ENCODE measurements around the gene ACTR1B.
"Not testable (repeated sequence)": the region's sequence is repeated elsewhere in the genome, so short reads cannot be mapped to it uniquely, and the experiment has no call there.

ACTR1B gene

GRCh38 chr2:97691166-97691565, 27.3 kb upstream of the ACTR1B start:
- in situ Hi-C loops (cut with MboI; ENCODE audit: low sequenced_read_pairs) = no loop called here

GRCh38 chr2:97688062-97688827, 24.4 kb upstream of the ACTR1B start:
- in situ Hi-C loops (cut with MboI; ENCODE audit: low sequenced_read_pairs) = no loop called here

- in situ Hi-C loops (cut with MboI; ENCODE audit: low sequenced_read_pairs) = not testable (repeated sequence)
These were observed 23.4 kb upstream of the ACTR1B start for GRCh38 chr2:97687235-97687634.

DNA sequence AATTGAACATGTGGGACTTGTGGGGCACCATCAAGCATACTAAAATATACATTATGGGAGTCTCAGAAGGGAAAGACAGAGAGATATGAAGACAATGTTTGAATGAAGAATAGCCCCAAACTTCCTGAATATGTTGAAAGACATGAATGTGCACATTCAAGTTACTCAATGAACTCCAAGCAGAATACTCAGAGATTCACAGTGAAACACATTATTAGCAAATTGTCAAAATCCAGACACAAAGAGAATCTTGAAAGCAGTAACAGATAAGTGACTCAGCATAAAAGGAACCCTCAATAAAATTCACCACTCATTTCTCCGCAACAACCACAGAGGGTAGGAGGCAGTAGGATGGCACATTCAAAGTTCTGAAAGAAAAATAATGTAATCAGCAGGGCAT, 14.5 kb upstream of the ACTR1B start:
- in situ Hi-C loops (cut with MboI; ENCODE audit: low sequenced_read_pairs) = no loop called here

DNA sequence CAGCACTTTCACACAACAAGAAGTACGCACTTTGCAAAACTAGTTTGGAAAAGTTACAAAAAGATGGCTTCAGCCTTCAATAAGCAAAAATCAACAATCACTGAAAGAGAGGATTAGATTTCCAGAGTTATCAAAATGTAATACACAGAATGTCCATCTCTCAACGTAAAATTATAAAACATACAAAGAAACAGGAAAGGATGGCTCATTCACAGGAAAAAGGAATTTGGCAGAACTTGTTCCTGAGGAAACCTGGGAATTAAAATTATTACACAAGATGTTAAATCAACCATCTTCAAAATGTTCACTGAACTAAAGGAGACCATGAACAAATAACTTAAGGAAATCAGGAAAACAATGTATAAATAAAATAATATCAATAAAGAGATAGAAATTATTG, 13.6 kb upstream of the ACTR1B start:
- in situ Hi-C loops (cut with MboI; ENCODE audit: low sequenced_read_pairs) = no loop called here

DNA sequence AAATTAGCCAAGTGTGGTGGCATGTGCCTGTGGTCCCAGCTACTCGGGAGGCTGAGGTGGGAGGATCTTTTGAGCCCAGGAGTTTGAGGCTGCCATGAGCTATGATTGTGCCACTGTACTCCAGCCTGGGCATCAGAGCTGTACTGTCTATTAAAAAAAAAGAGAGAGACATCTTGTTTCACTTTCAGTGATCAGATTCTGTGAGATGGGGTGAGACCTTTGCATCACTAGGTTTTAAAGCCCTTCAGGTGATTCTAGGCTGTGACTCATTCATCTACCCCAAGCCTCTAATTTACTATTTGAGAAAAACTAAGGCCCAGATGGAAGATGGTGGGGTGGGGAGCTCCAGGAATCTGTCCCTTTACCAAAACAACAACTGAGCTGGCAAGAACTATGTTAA, 12.8 kb upstream of the ACTR1B start:
- in situ Hi-C loops (cut with MboI; ENCODE audit: low sequenced_read_pairs) = no loop called here

DNA sequence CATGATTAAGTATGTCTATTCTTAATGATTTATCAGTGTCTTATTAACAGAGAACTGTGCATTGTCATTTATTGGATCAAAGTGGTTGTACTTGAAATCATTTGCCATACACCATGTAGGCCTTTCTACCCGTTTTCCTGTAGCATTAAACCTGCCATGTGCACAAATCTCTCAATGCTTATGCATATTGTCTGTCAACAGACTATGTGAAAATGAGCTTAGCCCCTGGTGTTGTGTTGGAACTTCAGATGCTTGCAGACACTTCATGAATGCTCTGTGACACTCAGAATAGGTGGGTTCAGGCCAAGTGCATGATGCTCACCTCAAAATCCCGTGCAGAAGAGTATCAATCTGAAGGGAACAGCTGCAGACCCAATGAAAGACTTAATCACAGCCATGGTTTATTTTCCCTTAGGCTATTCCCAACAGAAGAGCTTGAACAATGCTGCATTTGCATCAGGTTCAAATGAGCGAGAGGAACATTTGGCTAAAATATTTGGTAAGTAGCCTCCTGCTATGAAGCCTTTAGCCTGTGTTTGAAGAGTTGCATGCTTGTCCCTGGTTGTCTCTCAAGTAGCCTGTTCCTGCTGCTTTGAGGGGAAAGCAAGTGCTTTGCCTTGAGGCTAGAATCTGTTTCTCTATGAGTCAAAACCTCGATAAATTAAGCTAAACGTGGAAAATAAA, 11.7 kb upstream of the ACTR1B start:
- in situ Hi-C loops (cut with MboI; ENCODE audit: low sequenced_read_pairs) = no loop called here

- in situ Hi-C loops (cut with MboI; ENCODE audit: low sequenced_read_pairs) = no loop called here
These were observed 10.1 kb upstream of the ACTR1B start for GRCh38 chr2:97673915-97674283.

- in situ Hi-C loops (cut with MboI; ENCODE audit: low sequenced_read_pairs) = no loop called here
These were observed 9.5 kb upstream of the ACTR1B start for GRCh38 chr2:97673182-97673914.

GRCh38 chr2:97672606-97673140, 8.8 kb upstream of the ACTR1B start:
- in situ Hi-C loops (cut with MboI; ENCODE audit: low sequenced_read_pairs) = not testable (repeated sequence)

DNA sequence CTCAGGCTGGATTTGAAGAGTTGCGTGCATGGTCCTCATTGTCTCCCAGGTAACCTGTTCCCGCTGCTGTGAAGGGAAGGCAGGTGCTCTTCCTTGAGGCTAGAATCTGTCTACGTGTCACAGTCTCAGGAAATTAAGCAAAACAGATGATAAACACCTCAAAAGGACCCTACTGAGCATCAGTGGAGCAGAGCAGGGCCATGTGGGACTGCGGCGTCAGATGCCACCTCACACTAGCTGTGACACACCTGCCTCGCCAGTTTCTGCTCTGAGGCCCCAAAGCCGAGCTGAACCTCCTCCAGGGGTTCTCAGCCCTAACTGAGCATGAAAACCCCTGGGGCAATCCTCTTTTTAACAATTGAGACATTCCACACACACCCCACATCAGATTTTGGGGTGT, 7.7 kb upstream of the ACTR1B start:
- in situ Hi-C loops (cut with MboI; ENCODE audit: low sequenced_read_pairs) = no loop called here

DNA sequence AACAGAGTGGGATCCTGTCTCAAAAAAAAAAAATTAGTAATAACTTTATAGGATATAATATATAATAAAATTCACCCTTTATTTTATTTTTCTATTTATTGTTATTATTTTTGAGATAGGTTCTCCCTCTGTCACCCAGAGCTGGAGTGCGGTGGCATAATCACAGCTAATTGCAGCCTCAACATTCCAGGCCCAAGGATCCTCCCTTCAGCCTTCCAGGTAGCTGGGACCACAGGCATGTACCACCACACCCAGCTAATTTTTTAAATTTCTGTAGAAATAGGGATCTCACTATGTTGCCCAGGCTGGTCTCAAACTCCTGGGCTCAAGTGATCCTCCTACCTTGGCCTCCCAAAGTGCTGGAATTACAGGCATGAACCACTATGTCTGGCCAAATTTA, 6.6 kb upstream of the ACTR1B start:
- in situ Hi-C loops (cut with MboI; ENCODE audit: low sequenced_read_pairs) = no loop called here

GRCh38 chr2:97669448-97669847, 5.6 kb upstream of the ACTR1B start, which contains the start of gene C2orf92:
TSS of gene C2orf92 (plus strand) at chr2:97669713. CDS start at chr2:97669789, 76 bp downstream.
- in situ Hi-C loops (cut with MboI; ENCODE audit: low sequenced_read_pairs) = no loop called here

DNA sequence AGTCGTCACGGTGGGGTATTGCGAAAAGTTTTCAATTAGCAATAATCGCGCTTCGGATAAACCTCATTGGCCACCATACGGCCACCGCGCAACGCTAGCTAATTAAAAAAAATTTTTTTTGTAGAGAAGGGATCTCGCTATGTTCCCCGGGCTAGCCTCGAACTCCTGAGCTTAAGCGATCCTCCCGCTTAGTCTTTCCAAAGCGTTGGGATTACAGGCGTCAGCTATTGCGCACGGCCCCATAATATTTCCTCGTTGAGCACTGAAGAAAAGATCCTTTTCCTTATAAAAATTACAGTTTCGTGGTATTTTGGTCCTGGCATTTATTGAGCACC, 759 bp upstream of the ACTR1B start:
- in situ Hi-C loops (cut with MboI; ENCODE audit: low sequenced_read_pairs) = no loop called here

- in situ Hi-C loops (cut with MboI; ENCODE audit: low sequenced_read_pairs) = no loop called here
These were observed 250 bp downstream of the ACTR1B start for GRCh38 chr2:97663626-97663961.

GRCh38 chr2:97662895-97663625, 784 bp downstream of the ACTR1B start:
- in situ Hi-C loops (cut with MboI; ENCODE audit: low sequenced_read_pairs) = no loop called here

GRCh38 chr2:97662386-97662894, 1.4 kb downstream of the ACTR1B start:
- in situ Hi-C loops (cut with MboI; ENCODE audit: low sequenced_read_pairs) = no loop called here

DNA sequence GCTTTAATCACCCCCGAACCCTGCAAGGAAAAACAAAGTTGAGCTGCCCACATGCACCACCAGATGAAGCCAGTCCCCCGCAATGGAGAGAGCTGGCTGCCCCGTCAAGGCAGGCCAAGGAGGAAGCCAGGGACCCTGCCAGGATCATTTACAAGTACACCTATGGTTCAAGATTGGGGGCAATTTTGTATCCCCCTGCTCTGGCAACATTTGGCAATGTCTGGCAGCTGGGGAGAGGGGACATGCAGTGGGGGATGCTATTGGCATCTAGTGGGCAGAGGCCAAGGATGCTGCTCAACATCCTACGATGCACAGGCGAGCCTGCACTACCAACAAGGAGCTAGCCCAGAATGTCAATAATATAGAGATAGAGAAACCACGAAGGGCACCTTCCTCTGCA, 1.9 kb downstream of the ACTR1B start:
- in situ Hi-C loops (cut with MboI; ENCODE audit: low sequenced_read_pairs) = no loop called here

GRCh38 chr2:97660775-97661389, 3.0 kb downstream of the ACTR1B start:
- in situ Hi-C loops (cut with MboI; ENCODE audit: low sequenced_read_pairs) = no loop called here

DNA sequence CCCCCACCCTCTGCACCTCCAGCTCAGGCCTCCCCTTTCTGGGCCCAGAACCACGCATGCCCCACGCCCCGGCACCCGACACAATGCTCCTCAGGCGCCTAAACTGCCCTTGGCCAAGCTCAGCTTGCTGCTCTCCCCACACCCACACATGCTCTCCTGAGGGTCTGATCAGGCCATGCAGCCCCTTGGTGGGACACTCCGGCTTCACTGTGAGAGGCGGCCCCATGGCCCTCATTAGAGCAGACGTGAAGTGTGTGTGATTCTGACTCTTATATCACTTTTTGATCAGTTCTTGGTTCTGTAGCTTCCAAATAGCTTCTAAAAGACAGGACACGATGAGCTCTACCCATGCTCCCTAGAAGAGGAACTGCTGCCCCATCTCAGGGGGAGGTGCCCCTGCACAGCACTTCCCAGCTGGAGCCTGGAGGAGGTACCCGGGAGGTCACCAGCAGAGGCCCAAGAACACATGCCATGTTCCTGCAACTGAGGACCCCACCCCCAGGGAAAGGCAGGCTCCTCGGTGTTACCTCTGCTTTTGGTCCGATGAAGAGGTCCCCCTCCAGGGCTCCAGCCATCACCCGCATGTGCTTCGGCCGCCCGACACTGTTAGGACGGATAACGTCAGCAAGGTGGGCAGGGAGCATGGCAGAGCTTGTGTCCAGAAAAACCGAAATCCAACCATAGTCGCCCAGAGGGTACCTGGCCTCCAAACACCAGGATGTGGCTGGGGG, 3.6 kb downstream of the ACTR1B start:
- in situ Hi-C loops (cut with MboI; ENCODE audit: low sequenced_read_pairs) = no loop called here

All from hTERT RPE-1 (cell line).